GM19452 (cell line): Measurements from ENCODE around the gene VCY.
"Not testable (repeated sequence)": the region's sequence is repeated elsewhere in the genome, so short reads cannot be mapped to it uniquely, and the experiment has no call there.

Experiments used
- ATAC-seq: cut with Tn5 transposase; IDR thresholded peaks from one replicate; pipeline ENCODE4 v1.9.1; 2021; ENCODE audit not compliant: unreplicated experiment

Gene VCY

DNA sequence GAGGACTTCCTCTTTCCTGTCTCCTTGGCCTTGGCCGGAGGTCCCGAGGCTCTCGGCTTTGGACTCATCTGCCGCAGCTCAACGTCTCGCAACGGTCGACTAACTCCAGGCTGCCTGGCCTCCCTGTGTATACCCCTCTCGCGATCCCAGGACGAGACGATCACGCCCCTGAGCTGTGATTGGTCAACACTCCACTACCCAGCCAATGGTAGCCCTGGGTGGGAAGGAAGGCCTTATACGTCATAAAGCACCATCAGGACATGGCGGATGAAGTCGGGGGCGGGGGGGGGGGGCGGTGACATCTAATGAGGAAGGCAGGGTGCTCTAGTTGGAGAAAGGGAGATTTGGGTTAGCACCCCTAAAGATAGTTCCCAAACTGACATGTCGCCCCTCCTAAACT, at the start of gene VCY:
TSS of gene VCY (minus strand) at position 101 of the 400 bp plus-strand sequence. CDS start at position 68, 33 bp downstream.
- not testable (repeated sequence) for ATAC-seq

DNA sequence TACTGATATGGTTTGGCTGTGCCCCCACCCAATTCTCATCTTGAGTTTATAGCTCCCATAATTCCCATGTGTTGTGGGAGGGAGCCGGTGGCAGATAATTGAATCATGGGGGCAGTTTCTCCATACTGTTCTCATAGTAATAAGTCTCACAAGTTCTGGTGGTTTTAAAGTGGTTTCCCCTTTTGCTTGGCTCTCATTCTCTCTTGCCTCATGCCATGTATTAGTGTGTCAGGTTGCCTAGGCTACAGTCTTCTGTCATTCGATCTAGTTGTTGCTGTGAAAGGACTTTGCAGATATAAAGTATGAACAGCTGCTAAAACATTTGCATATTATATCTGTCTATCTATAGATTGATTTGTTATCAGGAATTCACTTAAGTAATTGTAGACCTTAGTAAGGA, 44.1 kb upstream of the VCY start:
- ATAC-seq: not testable (repeated sequence)

DNA sequence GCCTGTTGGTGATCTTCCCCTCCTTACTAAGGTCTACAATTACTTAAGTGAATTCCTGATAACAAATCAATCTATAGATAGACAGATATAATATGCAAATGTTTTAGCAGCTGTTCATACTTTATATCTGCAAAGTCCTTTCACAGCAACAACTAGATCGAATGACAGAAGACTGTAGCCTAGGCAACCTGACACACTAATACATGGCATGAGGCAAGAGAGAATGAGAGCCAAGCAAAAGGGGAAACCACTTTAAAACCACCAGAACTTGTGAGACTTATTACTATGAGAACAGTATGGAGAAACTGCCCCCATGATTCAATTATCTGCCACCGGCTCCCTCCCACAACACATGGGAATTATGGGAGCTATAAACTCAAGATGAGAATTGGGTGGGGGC, 25.6 kb upstream of the VCY start:
- ATAC-seq: not testable (repeated sequence)

DNA sequence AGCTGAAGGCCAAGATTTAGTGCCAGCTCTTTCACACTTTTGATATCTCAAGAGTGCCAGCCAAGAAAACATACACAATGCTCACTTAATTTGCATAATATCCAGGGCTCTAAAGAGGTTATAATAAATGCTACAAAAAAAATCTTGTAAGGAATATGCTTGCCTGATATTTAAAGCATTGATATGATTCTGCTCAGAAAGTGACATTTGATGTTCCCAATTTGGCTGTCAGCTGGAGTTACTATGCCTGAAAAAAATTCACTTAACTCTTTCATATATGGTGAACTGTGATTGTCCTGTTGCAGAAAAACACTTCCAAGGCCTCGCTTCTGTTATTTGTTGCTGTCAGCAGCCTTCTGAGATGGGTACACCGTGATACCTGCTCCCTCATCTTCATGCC, 43.9 kb downstream of the VCY start:
- ATAC-seq: not testable (repeated sequence)
